Lower leg skin (tissue), 3 donors: ENCODE data around the gene MAPK4.

ENCODE experiments used
- CTCF ChIP-seq, 3 donors: fragments of 450-650 bp; IDR thresholded peaks; one replicate each; pipeline ENCODE4 v1.5.1; 2016; ENCODE audit warnings: antibody characterized with exemption in 3 of 3, mild to moderate bottlenecking in 3 of 3, moderate library complexity in 2 of 3
- POLR2A ChIP-seq, 2 donors: fragments of 450-650 bp; IDR thresholded peaks; one replicate each; pipeline ENCODE4 v1.6.1; 2016 to 2017; ENCODE audit warnings: antibody characterized with exemption in 2 of 2, mild to moderate bottlenecking in 1 of 2, moderate library complexity in 1 of 2

GRCh38 chr18:50582500-50582899 is 22.6 kb downstream of the MAPK4 start:
- no peak for TF ChIP-seq CTCF (IDR thresholded peaks at IDR 0.05)
- TF ChIP-seq POLR2A (IDR thresholded peaks at IDR 0.05), result no peak
